ENCODE results near the gene FBXO10.
"Not testable (repeated sequence)": the region's sequence is repeated elsewhere in the genome, so short reads cannot be mapped to it uniquely, and the experiment has no call there.

FBXO10 gene

GRCh38 chr9:37511016-37512010 lies 64.9 kb downstream of the FBXO10 start:
- no peak for DNase-seq

- not testable (repeated sequence) for DNase-seq
Observed at GRCh38 chr9:37510053-37510452, 66.1 kb downstream of the FBXO10 start.

GRCh38 chr9:37509536-37509935 lies 66.6 kb downstream of the FBXO10 start:
- DNase-seq = no peak

GRCh38 chr9:37508834-37509206 lies 67.4 kb downstream of the FBXO10 start:
- DNase-seq = no peak

- DNase-seq = peak in 3 of 4 experiments; percentile 8 to 25 (median 12)
Observed at GRCh38 chr9:37508135-37508833, 67.9 kb downstream of the FBXO10 start.

- DNase-seq = no peak
Observed at GRCh38 chr9:37507566-37508134, 68.5 kb downstream of the FBXO10 start.

- DNase-seq = no peak
Observed at GRCh38 chr9:37504605-37505004, 71.6 kb downstream of the FBXO10 start.

GRCh38 chr9:37503736-37504135 lies 72.4 kb downstream of the FBXO10 start:
- no peak for DNase-seq

GRCh38 chr9:37501957-37502596 lies 74.1 kb downstream of the FBXO10 start:
- DNase-seq = no peak

GRCh38 chr9:37499297-37499696 lies 76.9 kb downstream of the FBXO10 start:
- no peak for DNase-seq

GRCh38 chr9:37498457-37498856 lies 77.7 kb downstream of the FBXO10 start:
- no peak for DNase-seq

GRCh38 chr9:37497320-37497719 lies 78.9 kb downstream of the FBXO10 start:
- DNase-seq = no peak

GRCh38 chr9:37496020-37496419 lies 80.2 kb downstream of the FBXO10 start:
- no peak for DNase-seq

- DNase-seq = no peak
Observed at GRCh38 chr9:37495571-37495970, 80.6 kb downstream of the FBXO10 start.

- DNase-seq = no peak
Observed at GRCh38 chr9:37491939-37492338, 84.2 kb downstream of the FBXO10 start.

GRCh38 chr9:37486616-37487548 lies 89.3 kb downstream of the FBXO10 start:
- DNase-seq = peak in 2 of 4 experiments; percentile 13 to 21

- DNase-seq = no peak
Observed at GRCh38 chr9:37486256-37486615, 89.9 kb downstream of the FBXO10 start.

- DNase-seq = peak; percentile 97 to 98 (median 98)
Observed at GRCh38 chr9:37485389-37486255, 90.6 kb downstream of the FBXO10 start, which contains the start of gene POLR1E. Gene POLR1E (plus strand): TSS chr9:37485948. CDS start chr9:37486048, 100 bp downstream.

- DNase-seq = no peak
Observed at GRCh38 chr9:37480759-37481158, 95.4 kb downstream of the FBXO10 start.

- DNase-seq = not testable (repeated sequence)
Observed at GRCh38 chr9:37477987-37478619, 98.1 kb downstream of the FBXO10 start.

Measured in suppressor macrophage (primary cell).